ENCODE results near the gene ASMTL.
"Not testable (repeated sequence)": the region's sequence is repeated elsewhere in the genome, so short reads cannot be mapped to it uniquely, and the experiment has no call there.

Gene ASMTL

DNA sequence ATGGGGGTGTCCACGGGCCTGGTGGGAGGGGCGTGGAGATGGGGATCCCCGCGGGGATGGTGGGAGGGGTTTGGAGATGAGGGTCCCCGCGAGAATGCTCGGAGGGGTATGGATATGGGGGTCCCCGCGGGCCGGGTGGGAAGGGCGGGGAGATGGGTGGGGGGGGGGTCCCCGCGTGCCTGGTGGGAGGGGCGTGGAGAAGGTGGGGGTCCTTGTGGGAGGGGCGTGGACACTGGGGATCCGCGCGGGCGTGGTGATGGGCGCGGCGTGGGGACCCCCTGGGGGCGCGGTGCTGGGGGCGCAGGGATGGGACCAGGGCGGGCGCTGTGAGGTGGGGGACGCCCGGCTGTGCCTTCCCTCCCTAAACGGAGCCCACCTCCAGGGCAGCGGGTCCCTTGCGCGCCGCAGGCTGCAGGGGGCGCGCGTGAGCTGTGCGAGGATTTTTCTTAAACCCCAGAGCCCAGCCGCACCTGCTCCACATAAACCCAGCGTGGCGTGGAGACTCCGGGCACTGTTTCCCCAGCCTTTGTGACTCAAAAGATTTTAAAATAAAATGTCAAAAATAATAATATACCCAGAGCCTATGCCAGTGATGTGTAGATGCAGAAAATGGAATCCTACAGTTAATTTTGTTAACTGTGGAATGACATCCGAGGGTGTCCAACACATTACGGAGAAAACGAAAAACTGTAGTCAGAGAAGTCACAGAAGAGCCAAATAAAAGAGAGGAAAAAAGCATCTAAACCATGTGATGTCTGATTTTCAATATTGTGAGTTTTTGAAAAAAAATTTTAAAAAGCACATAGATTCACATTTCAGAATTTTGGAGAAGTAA is 1.5 kb upstream of the ASMTL start:
- no peak for DNase-seq

DNA sequence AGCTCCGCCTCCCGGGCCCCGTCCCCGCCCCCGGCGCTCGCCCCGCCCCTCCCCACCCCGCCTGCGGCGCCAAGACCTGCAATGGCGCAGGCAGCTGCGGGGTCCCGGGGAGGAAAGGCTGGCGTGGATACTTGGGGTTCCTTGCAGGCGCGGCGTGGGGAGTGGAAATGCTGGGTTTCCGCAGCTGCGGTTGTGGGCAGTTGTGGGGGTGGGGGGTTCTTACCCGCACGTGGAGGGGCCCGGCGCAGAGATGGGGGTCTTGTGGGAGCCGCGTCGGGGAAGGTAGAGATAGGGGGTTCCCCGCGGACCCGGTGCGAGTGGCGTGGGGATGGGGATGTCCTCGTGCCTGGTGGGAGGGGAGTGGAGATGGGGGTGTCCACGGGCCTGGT is 680 bp upstream of the ASMTL start:
- no peak for DNase-seq

DNA sequence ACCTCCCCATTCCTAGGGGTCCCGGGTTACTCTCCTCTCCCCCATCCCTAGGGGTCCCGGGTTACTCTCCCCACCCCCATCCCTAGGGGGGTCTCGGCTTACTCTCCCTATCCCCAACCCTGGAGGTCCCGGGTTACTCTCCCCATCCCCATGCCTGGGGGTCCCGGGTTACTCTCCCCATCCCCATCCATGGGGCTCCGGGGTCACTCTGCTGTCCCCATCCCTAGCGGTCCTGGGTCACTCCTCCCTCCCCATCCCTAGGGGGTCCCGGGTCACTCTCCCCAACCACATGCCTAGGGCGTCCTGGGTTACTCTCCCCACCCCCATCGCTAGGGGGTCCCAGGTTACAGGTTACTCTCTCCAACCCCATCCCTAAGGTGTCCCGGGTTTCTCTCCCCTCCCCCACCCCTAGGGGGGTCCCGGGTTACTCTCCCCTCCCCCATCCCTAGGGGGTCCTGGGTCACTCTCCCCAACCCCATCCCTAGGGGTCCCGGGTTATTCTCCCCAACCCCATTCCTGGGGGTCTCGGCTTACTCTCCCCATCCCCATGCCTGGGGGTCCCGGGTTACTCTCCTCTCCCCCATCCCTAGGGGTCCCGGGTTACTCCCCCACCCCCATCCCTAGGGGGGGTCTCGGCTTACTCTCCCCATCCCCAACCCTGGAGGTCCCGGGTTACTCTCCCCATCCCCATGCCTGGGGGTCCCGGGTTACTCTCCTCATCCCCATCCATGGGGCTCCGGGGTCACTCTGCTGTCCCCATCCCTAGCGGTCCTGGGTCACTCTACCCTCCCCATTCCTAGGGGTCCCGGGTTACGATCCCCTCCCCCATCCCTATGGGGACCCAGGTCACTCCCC is 821 bp downstream of the ASMTL start:
- no peak for DNase-seq

DNA sequence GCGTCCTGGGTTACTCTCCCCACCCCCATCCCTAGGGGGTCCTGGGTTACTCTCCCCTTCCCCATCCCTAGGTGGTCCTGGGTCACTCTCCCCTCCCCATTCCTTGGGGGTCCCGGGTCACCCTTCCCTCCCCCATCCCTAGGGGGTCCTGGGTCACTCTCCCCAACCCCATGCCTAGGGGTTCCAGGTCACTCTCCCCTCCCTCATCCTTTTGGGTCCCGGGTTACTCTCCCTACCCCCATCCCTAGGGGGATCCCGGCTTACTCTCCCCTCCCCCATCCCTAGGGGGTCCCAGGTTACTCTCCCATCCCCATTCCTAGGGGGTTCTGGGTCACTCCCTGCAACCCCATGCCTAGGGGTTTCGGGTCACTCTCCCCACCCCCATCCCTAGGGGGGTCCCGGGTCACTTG is 1.5 kb downstream of the ASMTL start:
- DNase-seq: no peak

DNA sequence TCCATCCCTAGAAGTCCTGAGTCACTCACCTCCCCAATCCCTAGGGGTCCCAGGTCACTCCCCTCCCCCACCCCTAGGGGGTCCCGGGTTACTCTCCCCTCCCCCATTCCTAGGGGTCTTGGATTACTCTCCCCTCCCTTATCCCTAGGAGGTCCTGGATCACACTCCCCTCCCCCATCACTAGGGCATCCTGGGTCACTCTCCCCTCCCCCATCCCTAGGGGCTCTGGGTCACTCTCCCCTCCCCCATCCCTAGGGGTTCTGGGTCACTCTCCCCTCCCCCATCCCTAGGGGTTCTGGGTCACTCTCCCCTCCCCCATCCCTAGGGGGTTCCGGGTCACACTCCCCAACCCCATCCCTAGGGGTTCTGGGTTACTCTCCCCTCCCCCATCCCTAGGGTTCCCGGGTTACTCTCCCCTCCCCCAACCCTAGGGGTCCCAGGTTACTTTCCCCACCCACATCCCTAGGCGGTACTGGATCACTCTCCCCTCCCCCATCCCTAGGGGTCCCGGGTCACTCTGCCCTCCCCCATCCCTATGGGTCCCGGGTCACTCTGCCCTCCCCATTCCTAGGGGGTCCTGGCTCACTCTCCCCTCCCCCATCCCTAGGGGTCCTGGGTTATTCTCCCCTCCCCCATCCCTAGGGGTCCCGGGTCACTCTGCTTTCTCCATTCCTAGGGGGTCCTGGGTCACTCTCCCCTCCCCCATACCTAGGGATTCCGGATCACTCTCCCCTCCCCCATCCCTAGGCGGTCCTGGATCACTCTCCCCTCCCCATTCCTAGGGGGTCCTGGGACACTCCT is 2.1 kb downstream of the ASMTL start:
- DNase-seq: no peak

DNA sequence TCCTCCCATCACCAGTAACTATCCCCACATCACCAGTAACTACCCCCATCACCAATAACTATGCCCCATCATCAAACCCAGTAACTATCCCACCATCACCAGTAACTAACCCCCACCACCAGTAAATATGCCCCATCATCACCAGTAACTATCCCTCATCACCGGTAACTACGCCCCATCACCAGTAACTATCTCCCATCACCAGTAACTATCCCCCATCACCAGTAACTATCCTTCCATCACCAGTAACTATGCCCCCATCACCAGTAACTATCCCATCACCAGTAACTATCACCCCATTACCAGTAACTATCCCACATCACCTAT is 2.9 kb downstream of the ASMTL start:
- DNase-seq: no peak

DNA sequence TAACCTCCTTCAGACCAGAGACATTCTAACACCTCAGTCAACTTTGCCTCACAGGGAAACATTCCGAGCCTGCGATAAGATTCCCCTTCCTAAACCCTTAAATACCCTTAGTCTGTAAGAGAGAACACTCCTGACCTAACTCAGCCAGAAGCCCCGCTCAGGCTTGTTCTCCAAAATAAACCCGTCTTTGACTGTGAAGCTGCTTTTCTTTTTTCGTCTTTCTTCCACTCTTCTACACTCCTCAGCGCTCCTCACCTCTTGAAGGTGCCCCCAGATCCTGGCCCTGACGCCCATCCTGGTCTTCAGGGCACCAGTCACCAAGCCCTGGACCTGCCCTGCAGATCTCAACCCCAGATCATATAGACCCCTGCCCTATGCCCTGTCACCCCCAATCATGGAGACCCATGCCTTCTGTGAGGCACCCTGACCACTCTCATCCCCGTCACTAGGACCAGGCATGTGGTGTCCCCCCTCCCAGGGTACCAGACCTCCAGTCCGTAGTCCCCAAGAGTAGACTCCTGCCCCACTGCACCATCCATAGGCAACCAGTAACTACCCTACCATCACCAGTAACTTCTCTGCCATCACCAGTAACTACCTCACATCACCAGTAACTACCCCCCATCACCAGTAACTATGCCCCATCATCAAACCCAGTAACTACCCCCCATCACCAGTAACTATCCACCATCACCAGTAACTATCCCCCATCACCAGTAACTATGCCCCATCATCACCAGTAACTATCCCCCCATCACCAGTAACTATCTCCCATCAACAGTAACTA is 3.5 kb downstream of the ASMTL start:
- DNase-seq: no peak

DNA sequence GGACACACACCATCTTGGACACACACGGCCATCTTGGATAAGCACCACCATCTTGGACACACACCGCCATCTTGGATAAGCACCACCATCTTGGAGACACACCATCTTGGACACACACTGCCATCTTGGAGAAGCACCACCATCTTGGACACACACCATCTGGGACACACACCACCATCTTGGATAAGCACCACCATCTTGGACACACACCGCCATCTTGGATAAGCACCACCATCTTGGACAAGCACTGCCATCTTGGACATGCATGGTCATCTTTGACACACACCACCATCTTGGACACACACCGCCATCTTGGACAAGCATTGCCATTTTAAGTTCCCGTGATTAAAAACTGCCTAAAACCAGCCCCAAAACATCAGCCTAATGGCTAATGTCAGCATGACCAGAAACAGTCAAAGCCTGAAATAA is 4.1 kb downstream of the ASMTL start:
- not testable (repeated sequence) for DNase-seq

DNA sequence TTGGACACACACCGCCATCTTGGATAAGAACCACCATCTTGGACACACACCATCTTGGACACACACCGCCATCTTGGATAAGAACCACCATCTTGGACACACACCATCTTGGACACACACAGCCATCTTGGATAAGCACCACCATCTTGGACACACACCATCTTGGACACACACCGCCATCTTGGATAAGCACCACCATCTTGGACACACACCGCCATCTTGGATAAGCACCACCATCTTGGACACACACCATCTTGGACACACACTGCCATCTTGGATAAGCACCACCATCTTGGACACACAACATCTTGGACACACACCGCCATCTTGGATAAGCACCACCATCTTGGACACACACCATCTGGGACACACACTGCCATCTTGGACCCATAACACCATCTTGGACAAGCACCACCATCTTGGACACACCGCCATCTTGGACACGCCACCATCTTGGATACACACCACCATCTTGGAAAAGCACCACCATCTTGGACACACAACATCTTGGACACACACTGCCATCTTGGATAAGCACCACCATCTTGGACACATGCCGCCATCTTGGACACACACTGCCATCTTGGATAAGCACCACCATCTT is 4.6 kb downstream of the ASMTL start:
- not testable (repeated sequence) for DNase-seq

DNA sequence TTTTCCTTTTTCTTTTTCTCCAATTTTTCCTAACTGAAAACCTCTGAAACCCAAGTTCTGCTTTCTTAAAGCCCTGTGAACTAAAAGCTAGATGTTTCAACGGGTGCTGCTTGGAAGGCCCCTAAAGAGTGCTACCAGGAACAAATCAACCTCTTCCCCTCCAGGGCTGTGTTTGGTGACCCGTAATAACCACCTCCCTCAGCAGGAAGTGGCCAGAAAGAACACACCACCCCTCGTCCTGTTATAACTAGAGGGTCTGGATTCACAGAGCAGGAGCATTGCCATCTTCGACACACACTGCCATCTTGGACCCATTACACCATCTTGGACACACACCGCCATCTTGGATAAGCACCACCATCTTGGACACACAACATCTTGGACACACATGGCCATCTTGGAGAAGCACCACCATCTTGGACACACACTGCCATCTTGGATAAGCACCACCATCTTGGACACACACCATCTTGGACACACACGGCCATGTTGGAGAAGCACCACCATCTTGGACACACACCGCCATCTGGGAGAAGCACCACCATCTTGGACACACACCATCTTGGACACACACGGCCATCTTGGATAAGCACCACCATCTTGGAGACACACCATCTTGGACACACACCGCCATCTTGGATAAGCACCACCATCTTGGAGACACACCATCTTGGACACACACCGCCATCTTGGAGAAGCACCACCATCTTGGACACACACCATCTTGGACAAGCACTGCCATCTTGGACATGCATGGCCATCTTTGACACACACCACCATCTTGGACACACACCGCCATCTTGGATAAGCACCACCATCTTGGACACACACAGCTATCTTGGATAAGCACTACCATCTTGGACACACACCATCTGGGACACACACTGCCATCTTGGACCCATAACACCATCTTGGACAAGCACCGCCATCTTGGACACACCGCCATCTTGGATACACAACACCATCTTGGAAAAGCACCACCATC is 5.4 kb downstream of the ASMTL start:
- not testable (repeated sequence) for DNase-seq

DNA sequence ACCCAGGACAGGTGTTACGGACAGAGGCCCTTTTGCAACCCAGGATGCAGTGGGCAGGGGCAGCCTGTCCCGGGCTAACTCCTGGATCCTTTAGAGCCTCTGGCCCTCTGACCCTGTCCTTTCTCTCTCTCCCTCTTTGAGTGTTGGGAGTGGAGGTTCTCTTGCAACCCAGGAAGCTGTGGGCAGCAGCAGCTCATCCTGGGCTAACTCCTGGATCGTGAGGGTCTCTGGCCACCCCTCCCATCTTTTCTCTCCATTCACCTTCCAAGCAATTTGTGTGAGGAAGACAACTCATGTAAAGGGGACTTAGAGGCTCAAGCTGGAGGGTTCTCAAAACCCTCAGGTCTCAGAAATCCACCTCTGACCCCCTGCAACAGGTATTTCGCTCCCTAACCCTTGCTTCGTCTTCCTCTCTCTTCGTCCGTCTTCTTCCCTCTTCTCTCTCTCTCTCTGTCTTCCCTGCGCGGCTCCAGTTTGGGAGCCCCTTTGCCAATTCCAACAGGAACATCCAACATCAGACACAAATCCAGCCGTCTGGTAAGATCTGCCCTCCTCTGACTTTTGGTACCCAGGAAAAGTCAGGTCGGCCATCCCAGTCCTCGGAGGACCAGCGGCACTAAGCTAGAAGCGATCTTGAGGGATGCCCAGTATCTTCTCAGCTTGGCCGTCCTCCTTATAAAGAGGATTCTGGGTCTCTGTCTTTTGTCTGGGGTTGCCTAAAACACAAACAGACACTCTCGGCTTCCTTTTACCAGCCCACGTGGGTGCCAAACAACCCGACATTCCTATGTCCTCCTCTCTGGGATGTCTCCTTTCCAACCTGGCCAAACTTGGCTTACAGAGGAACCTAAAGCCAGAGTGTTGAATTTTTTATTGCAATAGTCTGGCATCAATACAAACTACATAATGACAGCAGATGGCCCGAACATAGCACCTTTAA is 7.9 kb downstream of the ASMTL start:
- DNase-seq: no peak

DNA sequence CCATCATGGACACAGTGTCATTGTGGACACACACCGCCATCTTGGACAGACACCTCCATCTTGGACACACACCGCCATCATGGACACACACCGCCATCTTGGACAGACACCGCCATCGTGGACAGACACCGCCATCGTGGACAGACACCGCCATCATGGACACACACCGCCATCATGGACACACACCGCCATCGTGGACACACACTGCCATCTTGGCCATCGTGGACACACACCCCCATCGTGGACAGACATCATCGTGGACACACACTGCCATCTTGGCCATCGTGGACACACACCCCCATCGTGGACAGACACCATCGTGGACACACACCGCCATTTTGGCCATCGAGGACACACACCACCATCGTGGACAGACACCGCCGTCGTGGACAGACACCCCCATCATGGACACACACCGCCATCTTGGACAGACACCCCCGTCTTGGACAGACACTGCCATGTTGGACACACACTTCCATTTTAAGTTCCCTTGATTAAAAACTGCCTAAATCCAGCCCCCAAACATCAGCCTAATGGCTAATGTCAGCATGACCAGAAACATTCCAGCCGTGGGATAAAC is 9.1 kb downstream of the ASMTL start:
- no peak for DNase-seq

DNA sequence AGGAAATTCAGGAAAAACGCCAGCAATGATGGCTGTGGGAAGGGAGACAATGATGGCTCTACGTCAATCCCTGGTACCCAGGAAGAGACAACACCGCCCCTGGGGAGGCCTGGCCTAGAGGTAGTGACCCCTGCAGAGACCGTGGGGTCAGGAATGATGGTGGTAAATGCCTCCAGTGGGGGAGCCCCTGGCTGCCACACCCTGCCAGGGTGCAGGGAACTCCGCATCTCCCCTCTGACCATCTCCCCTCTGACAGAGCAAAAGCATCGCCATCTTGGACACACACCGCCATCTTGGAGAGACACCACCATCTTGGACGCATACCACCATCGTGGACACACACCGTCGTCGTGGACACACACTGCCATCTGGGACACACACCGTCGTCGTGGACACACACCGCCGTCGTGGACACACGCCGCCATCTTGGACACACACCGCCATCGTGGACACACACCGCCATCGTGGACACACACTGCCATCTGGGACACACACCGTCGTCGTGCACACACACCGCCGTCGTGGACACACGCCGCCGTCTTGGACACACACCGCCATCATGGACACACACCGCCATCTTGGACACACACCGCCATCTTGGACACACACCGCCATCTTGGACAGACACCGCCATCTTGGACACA is 9.9 kb downstream of the ASMTL start:
- no peak for DNase-seq

DNA sequence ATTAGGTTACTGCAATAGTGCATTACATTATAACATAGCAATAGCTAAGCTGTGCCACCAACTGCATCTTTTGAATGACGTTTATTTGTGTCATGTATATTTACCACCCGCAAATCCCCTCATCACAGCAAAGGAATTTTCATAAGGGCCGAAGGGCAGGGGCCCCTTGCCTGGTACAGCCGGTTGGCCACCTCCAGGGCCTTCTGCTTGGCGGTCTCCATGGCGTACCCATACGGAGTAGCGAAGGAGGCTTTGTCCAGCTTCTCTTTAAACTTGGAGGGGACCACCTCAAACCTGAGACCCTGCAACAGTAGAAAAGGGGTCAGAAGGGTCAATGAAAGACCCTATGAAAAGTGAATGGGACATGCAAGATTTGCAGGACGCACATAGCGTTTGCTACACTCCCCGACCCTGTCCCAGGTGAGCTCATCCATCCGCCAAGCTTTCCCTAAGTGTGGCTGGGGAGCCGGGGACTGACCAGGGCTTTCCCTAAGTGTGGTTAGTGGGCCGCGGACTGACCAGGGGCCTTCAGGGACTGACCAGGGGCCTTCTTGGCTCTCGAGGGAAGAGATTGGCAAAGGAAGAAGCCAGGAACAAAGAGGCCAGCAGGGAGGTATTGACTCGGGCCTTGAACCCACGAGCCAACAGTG is 10.6 kb downstream of the ASMTL start:
- no peak for DNase-seq

DNA sequence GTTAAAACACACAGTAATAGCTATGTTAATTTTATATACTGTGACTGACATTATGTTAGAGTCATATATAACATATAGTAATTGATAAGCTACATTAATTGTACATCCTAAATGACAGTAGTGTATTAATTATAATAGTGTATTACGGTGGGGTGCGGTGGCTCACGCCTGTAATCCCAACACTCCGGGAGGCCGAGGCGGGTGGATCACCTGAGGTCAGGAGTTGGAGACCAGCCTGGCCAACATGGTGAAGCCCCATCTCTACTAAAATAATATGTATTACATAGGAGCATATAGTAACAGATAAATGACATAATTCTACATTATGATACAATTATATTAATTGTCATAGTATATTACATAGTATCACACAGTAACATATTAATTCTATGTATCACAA is 12.2 kb downstream of the ASMTL start:
- no peak for DNase-seq

DNA sequence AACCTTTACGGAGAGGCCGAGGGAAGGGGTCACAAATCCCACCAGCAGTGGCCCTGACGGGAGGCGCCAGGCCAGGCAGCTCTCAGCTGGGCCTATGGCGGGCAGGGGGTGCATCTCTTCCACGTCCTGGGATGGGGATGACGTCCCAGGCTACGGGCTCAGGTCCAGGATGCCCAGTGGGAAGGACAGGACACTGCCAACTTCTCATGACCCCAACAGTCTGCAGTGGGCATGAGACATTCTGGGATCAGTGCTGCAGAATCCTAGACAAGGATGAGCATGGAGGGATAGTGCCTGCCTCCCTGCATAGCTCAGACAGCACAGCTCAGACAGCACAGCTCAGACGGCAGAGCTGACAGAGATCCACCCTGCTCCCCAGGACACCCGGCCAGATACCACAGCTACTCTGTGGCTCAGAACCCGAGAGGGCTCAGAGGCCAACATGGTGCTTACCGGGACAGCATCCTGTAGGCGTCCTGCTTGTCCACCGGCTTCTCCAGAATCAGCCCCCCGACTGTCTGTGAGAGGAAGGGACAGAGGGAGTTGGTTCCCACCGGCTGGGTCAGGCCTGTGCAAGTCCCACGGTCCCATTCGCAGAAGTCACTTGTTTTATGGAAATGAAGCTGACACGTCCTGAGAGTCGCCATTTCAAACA is 17.3 kb downstream of the ASMTL start:
- no peak for DNase-seq

DNA sequence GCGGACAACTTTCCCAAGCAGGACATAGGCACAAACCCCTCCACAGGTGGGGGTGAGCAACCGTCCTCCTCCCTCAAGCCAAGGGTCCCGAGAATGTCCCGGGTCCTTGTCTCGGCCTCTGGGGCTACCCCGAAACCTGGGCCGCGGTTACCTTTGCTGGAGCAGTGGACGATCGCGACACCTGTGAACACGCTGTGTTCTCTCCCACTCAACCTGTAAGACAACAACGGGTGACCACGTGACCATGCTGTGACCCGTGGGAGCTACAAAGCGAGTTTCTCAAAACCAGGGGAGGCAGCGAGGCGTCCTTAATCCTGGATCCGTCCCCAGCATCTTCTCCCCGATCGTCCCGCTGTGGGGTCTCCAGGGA is 17.9 kb downstream of the ASMTL start:
- DNase-seq: no peak

All from NCI-H446 (cell line).